Endothelial cell (in vitro differentiated cells): ENCODE measurements around the gene SIX1. TPM values are rescaled to one million over a fixed set of nuclear protein-coding genes. Genes with fewer than 3 reads are reported as not detected.

Experiments
- DNase-seq: peaks from one replicate; pipeline ENCODE4 v3.0.0; 2021; ENCODE audit warnings: low spot score
- H3K27ac Mint-ChIP-seq: one replicate; pipeline ENCODE4 v1.8.0; 2021; ENCODE audit warnings: mixed read lengths, inconsistent platforms; ENCODE audit not compliant: unreplicated experiment
- H3K27me3 Mint-ChIP-seq: one replicate; pipeline ENCODE4 v1.8.0; 2021; ENCODE audit warnings: mild to moderate bottlenecking, moderate library complexity, mixed read lengths, inconsistent platforms; ENCODE audit not compliant: unreplicated experiment
- H3K36me3 Mint-ChIP-seq: one replicate; pipeline ENCODE4 v1.8.0; 2021; ENCODE audit warnings: mild to moderate bottlenecking, low read depth, mixed read lengths, inconsistent platforms; ENCODE audit not compliant: unreplicated experiment
- H3K4me1 Mint-ChIP-seq: one replicate; pipeline ENCODE4 v1.8.0; 2021; ENCODE audit warnings: mild to moderate bottlenecking, mixed read lengths, inconsistent platforms; ENCODE audit not compliant: unreplicated experiment
- H3K4me3 Mint-ChIP-seq: one replicate; pipeline ENCODE4 v1.8.0; 2021; ENCODE audit warnings: mild to moderate bottlenecking, mixed read lengths, inconsistent platforms; ENCODE audit not compliant: unreplicated experiment
- H3K9me3 Mint-ChIP-seq: one replicate; pipeline ENCODE4 v1.8.0; 2021; ENCODE audit warnings: mixed read lengths, inconsistent platforms; ENCODE audit not compliant: unreplicated experiment
- CTCF ChIP-seq: fragments of 200-600 bp; sonication (generic); IDR thresholded peaks from one replicate; pipeline ENCODE4 v1.5.0; 2021; ENCODE audit warnings: antibody characterized with exemption; ENCODE audit not compliant: unreplicated experiment
- total RNA-seq: library from RNA; stranded (reverse); fragmentation: NEBNext Ultra II Directional; extraction: Animal tissue kit (Norgen Biotek cat#: 25700); gene quantifications from one replicate; pipeline ENCODE4 v1.2.1, GENCODE V29; 2021; ENCODE audit not compliant: unreplicated experiment

Gene SIX1
- total RNA-seq, 1 donor from 2014 or later: 0.41 TPM

DNA sequence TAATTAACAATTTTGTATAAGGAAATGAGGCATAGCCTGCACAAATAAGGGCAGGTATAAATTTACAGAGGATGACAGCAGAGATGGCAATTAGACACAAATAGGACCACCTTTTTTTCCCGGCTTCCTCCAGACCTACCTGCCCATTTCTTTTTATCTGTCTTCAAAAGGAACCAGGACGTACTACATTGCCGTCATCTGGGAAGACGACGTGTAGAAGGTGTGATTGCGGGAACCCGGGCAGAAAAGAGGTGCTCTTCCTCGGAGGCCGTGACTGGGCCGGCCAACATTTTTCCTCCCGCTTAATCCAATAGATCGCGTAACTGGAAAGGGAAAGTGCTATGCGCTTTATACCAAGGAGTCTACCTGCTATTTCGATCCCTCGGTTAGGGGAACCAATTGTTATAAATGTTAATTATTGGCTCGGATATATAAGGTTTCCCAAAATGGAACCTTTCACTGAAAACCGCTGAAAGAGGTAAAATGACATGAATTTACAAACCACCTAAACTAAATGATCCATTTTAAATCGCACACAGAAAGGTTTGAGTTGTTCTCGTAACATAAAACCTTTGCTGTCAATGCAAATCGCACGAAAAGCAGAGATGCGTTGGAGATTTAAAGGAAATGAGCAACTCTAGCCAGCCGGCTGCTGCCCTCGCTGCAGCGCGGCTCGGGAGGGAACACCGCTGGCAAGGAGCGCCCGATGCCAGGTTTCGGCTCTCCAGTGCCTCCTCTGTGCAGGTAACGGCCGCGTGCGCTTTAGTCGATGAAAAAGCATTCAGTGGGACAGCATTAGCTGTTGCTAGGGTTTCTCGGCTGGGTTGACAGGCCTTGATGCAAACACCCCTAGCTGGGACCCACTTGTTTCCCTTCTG lies 2.8 kb upstream of the SIX1 start:
- H3K4me3 Mint-ChIP-seq: no peak overlapping the region
- DNase-seq: peak; percentile 23
- no peak for TF ChIP-seq CTCF
- H3K9me3 Mint-ChIP-seq: no peaks in the 10 kb centered on the region
- H3K36me3 Mint-ChIP-seq: peaks cover 12% of the 10 kb centered on the region
- peaks cover 54% of the 10 kb centered on the region for H3K4me1 Mint-ChIP-seq
- peaks cover 56% of the 10 kb centered on the region for H3K27me3 Mint-ChIP-seq
- H3K27ac Mint-ChIP-seq: no peak overlapping the region

- no peak for TF ChIP-seq CTCF
- no peak for DNase-seq
- peaks cover 58% of the 10 kb centered on the region for H3K27me3 Mint-ChIP-seq
- no peaks in the 10 kb centered on the region for H3K9me3 Mint-ChIP-seq
- H3K4me1 Mint-ChIP-seq: peaks cover 60% of the 10 kb centered on the region
- no peak overlapping the region for H3K27ac Mint-ChIP-seq
- peaks cover 11% of the 10 kb centered on the region for H3K36me3 Mint-ChIP-seq
- H3K4me3 Mint-ChIP-seq: no peak overlapping the region
Measured at GRCh38 chr14:60651086-60651795, 2.0 kb upstream of the SIX1 start.

GRCh38 chr14:60650373-60650961 lies 1.2 kb upstream of the SIX1 start:
- H3K4me1 Mint-ChIP-seq: peaks cover 58% of the 10 kb centered on the region
- peaks cover 56% of the 10 kb centered on the region for H3K27me3 Mint-ChIP-seq
- no peak overlapping the region for H3K27ac Mint-ChIP-seq
- H3K4me3 Mint-ChIP-seq: peak overlapping the region; percentile 52
- peaks cover 6% of the 10 kb centered on the region for H3K36me3 Mint-ChIP-seq
- no peak for DNase-seq
- H3K9me3 Mint-ChIP-seq: no peaks in the 10 kb centered on the region
- no peak for TF ChIP-seq CTCF

- H3K27ac Mint-ChIP-seq: no peak overlapping the region
- peaks cover 6% of the 10 kb centered on the region for H3K36me3 Mint-ChIP-seq
- H3K27me3 Mint-ChIP-seq: peaks cover 52% of the 10 kb centered on the region
- H3K9me3 Mint-ChIP-seq: no peaks in the 10 kb centered on the region
- DNase-seq: no peak
- peak overlapping the region; percentile 79 for H3K4me3 Mint-ChIP-seq
- H3K4me1 Mint-ChIP-seq: peaks cover 53% of the 10 kb centered on the region
- no peak for TF ChIP-seq CTCF
Measured at GRCh38 chr14:60649875-60650372, 647 bp upstream of the SIX1 start.
